SIG-M5 treated with dmso at 0.1 percent for 504 hours (cell line): ENCODE data around the gene MAPK6.
A peak's percentile ranks its signal among the peaks of the same experiment; 100 is the strongest.

Source experiments
- DNase-seq: peaks from one replicate; lab custom pipeline; 2025; ENCODE audit not compliant: unreplicated experiment; lab: John Stamatoyannopoulos, UW

MAPK6 gene

DNA sequence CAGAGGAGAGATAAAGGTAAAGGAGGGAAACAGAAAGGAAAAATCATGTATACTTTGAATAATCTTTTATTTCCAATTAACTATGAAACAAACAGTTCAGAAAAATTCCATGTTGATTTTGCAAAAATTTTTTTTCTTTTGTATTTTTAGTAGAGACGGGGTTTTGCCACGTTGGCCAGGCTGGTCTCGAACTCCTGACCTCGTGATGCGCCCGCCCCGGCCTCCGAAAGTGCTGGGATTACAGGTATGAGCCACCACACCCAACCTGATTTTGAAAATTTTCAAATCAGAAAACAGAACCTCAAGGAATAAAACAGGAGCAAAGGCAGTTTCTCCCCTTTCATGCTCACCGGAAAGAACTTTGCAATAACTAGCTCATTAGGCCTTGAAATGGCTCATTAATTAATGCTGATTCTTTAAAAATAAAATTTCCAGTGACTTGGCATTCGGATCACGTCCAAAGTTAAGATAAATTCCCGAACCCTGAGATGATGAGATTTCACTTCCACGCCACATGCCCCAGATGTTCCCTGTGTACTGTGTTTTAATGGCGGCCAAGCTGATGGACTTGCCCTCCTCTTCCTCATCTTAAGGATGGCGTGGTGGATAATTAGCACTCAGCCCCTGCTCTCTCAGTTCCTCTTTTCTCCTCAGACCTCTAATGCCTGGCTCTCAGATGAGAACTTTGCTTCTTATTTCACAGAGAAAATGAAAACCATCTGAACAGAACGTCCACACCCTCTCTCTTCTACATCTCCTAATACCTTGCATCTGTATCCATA is 82.7 kb downstream of the MAPK6 start:
- peak; percentile 64 for DNase-seq

DNA sequence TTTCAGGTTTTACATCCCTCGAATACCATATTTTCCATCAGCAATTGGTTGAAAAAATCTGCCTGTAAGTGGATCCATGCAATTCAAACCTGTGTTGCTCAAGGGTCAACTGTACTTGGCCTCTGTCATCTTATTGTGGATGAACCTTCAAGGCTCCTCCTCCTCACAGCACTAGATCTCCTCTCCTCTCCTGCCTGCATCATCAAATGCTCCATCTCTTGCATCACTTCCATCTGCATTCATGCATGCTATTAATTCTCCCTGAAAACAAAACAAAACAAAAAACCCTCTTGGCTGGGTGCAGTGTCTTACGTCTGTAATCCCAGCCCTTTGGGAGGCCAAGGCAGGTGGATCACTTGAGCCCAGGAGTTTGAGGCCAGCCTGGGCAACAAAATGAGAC is 83.4 kb downstream of the MAPK6 start:
- DNase-seq, result no peak

DNA sequence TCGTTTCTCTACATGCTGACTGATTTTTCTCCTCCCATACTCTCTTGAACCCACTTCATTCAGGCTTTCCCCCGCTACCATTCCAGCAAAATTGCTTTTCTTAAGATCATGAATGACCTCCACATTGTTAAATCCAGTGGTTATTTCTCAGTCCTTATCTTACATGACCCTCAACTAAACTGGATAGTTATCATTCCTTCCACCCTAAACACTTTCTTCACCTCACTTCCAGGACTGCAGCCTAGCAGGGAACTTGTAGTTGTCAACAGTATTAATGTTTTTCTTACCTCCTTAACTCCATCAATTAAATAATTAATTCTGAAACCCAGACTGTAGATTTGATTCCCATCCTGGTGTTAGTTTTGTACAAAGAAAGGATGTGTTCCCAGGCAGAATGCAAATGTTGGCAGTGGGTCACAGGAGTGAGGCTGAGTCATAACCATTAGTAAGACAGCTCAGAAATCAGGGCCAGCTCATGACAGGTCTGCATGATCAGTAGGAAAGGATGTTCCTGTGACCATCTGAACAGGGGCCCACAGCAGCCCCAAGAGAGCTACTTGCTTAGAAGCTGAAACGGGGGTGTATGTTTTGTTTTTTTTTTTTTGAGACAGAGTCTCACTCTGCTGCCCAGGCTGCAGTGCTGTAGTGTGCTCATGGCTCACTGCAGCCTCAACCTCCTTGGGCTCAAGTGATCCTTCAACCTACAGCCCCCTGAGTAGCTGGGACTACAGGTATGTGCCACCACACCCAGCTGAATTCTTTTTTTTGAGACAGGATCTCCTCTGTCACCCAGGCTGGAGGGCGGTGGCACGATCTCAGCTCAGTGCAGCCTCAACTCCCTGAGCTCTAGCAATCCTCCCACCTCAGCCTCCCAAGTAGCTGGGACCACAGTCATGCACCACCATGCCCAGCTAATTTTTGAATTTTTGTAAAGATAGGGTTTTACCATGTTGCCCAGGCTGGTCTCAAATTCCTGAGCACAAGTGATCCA is 84.5 kb downstream of the MAPK6 start:
- no peak for DNase-seq

DNA sequence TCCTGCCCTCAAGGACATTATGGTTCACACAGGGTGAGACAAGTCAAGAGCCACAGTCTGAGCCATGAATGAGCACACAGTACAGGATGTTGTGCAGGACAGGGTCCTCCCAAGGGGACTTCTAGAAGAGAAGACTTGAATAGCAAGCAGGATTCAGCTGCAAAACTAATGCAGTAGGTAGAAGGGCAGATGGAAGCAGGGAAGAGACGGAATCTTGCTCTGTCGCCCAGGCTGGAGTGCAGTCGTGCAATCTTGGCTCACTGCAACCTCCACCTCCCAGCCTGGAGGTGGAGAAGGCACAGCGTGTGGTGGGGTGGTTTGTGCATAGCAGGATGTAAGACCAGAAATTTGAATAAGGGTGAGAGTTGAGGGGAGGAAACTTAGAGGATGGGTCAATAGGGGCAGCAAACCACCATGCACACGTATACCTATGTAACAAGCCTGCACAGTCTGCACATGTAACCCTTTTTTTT is 85.5 kb downstream of the MAPK6 start:
- no peak for DNase-seq

DNA sequence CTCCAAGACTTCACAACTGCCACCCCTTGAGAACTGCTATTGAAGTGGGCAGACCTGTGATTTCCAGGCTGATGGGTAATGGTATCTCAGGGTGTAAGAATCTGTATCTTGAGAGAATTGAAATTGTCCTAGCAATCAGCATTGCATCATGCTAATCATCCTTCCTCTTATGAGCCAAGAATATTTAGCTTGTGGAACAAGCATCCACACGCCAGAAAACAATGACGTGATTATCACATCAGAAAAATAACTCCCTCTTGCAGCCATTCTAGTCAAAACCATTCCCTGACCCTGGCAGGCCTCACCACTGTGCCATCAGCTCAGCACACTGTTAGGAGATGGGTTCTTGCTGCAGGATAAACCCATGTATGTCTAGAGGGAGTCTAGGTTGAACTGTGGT is 86.8 kb downstream of the MAPK6 start:
- no peak for DNase-seq

DNA sequence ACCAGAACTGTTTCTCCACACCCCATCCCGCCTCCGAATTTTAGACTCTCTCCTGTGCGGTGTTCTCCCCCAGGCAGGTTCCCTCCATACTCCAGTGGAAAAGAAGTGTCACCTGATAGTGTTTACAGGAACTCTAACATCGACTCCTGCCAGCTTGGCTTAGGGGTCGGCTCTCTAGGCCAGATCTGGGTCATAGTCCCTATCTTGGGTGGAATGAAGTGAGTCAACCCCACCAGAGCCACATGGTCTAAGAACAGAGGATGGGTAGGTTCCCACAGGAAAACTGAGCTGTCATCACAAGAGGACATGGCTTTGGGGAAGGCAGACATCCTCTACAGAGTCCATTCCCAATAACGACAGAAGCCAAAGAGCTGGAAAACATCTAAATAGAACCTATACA is 87.6 kb downstream of the MAPK6 start:
- no peak for DNase-seq

DNA sequence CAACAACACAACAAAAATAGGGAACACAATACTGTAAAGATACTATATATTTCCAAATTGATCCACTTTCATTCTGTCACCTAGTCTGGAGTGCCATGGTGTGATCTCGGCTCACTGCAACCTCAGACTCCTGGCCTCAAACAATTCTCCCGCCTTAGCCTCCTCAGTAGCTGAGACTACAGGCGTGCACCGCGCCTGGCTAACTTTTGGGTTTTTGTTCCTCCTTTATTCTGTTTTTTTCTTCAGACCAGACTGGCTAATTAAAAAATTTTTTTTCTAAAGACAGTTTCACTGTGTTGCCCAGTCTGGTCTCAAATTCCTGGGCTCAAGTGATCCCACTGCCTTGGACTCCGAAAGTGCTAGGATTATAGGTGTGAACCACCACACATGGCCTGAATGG is 88.2 kb downstream of the MAPK6 start:
- no peak for DNase-seq

DNA sequence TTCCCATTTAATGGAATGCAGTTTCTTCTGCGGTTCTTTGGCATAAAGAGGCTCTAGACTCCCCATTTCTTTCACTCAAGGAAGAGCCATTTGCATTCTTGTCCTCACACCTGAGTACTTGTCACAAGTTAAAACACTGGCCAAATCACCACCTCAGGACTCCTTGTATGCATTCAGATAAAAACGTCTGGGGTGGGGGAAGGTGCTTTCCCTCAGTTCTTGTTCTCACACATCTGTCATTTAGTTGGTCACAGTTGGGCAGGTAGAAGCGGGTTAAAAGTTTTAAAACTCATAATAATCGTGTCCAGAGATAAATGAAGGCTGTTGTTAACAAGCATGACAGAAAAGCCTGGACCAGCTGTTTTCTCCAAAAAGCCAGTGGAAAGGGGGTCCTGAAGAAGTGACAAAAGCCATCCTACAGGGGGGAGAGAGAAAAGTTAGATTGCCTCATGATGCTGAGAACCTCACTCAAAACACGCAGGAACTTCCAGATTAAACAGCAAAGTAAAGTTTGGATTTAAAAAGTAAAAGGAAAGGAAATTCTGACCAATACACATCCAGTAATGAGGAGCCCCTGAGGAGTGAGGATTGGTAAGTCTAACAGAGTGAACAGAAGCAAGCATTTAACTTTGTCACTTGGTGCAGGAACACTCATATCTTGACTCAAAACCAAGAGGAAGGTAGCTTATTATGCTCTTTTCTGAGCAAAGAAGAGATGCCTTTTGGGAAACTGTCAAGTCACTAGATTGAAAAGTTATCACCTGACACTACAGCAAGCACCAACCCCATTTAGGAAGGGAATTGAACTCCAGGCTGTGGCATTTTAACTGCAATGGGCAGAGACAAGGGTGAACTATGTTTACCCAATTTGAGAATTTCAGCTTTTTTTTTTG is 90.8 kb downstream of the MAPK6 start:
- DNase-seq, result no peak

DNA sequence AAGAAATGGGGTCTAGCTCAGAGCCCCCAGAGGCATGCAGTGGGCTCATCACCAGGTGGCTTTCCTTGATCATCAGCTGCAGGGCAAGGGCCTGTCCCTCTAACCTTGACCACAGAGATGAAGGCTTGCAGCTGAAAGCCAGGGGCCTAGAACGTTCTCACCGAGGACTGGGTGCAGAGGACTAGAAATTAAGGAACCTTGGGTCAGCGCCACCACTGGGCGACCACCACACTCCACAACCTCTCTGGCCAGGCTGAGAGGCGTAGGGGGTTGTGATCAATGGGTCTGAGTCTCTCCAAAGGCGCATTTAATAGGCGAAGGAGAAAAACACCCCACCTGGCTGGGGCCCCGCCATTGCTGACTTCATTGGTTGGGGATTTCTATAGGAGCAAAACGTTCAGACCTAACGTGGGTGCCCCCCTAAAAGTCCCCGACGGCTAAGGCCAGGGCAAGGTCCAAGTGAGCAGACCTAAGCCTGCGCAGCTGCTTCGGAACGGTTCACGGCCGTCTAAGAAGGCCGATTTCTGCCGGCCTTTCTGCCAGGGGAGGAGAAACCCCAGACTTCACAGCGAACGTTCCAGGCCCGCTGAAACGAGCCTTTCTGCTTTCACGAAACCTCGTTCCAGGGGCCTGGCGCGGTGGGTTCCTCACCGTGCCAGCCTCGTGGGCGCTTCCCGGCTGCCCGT is 92.6 kb downstream of the MAPK6 start:
- DNase-seq, result no peak

DNA sequence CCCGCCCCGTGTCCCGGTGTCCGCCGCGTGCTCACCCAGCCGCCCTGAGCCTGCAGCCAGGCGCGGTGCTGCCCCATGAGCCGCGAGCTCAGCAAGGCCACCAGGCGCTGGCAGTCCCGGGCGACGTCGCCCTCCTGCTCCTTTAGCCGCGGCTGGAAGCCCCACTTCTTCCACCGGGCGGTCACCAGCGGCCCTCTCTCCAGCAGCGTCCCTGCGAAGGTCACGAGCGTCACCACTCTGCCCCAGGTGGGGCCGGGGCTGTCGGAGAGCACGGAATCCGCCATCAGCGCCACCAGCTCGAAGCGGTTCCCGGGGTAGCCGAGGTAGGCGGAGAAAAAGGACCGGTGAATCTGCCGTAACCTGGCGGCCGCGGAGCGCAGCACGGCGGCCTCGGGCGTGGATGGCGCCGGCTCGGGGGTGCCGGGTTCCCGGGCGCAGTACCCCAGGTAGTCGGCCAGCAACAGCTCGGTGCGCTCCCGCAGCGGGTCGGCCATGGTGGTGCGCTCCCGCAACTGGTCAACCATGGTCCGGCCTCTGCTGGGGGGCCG is 93.3 kb downstream of the MAPK6 start:
- no peak for DNase-seq

DNA sequence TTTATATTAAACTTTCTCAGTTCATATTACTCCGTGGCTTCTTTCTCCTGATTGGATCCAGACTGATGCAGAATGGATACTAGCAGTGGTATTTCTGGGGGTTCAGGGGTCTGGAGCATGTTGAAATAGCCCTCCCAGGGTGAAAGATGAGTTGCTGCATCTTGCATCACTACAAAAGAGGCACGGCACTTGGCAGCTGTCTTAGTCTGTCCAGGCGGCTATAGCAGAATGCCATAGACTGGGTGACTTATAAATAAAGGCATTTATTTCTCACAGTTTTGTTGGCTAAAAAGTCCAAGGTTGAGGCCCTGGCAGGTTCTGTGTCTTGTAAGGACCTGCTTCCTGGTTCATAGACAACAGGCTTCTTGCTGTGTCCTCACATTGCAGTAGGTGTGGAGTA is 94.2 kb downstream of the MAPK6 start:
- no peak for DNase-seq

DNA sequence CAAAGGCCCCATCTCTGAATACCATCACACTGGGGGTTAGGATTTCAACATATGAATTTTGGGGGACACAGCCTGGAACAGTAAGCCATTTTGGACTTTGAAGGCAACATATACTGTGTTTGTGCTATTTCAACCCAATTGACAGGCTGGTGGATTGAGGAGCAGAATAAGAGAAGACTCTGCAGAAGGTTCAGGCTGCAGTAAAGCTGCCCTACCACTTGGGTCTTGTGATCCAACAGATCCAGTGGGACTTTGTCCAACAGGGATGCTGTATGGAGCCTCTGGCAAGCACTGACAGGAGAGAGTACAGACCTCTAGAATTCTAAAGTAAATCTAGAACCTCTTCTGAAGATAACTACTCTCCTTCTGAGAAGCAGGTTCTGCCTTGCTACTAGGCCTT is 94.7 kb downstream of the MAPK6 start:
- DNase-seq, result no peak

DNA sequence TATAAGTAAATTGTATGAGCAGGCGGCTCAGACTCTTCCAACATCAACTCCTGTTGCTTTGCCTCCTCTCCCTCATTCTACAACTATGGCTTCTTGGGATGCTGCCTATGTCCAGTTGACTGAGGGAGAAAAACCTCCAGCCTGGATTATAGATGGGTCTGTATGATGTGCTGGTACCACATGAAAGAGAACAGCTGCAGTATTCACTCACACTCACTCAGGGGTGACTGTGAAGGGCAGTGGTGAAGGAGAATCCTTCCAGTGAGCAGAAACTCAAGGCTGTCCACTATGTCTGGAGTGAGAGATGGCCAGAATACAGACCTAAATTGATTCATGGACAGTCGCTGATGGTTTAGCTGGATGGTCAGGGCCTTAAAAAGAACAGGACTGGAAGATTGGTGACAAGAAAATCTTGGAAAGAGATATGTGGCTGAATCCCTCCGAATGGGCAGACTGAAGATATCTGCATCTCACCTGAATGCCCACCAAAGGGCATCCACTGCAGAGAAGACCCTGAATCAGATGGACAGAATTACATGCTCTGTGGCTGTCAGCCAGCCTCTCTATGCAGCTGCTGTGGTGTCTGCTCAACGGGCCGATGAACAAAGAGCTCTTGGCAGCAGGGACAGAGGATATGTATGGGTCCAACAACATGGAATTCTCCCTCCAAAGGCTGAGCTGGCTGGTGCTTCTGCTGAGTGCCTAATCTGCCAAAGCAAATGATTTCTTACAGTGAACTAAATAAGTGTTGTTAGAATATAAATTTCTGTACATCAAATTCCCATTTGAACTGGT is 95.4 kb downstream of the MAPK6 start:
- DNase-seq, result no peak

DNA sequence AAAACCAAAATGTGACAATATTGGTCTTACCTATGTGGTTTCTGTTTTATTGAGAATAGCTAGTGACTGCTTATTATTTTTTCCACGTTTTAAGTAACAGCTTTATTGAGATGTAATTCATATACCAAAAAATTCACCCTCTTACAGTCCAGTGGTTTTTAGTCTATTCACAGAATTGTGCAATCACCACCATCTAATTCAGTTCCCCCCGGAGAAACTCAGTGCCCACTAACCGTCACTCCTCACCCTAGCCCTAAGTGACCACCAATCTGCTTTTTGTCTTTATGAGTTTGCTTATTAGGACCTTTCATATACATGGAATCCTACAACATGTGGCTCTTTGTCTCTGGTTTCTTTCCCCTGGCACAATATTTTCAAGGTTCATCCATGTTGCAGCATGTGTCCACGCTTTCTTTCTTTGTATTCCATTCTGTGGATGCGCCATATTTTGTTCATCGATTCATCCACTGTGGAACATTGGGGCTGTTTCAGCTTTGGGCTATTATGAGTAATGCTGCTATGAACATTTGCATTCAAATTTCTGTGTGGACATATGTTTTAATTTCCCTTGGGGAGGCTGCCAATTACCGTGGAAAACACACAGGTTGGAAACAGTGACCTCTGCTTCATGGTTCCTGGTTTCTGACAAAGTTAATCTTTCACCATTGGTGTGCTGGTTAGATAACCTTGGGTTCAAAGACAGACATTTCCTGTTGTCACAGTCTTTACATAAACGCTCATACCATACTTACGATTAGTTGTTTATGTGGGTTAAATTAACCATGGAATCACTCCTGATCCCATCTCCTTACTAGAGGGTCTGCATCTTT is 96.8 kb downstream of the MAPK6 start:
- DNase-seq, result no peak
